Esophagus (tissue), 2 donors: ENCODE measurements around the gene RHBG. TPM values are rescaled to one million over a fixed set of nuclear protein-coding genes. Genes with fewer than 3 reads are reported as not detected.

Experiments used
- H3K27ac ChIP-seq, 2 donors: one replicate each; pipeline ENCODE4 v1.5.1; 2013; ENCODE audit warnings: low read depth in 2 of 2, mild to moderate bottlenecking in 2 of 2, inconsistent platforms in 1 of 2, low read length in 1 of 2, moderate library complexity in 1 of 2
- H3K27me3 ChIP-seq, 2 donors: one replicate each; pipeline ENCODE4 v1.6.1; 2013; ENCODE audit warnings: low read length in 2 of 2, control low read depth in 1 of 2, mild to moderate bottlenecking in 1 of 2; ENCODE audit not compliant: insufficient read depth in 2 of 2, control insufficient read depth in 1 of 2
- H3K36me3 ChIP-seq, 2 donors: one replicate each; pipeline ENCODE4 v1.6.1; 2013; ENCODE audit warnings: low read length in 1 of 2; ENCODE audit not compliant: control insufficient read depth in 2 of 2, insufficient read depth in 2 of 2
- H3K4me1 ChIP-seq, 2 donors: one replicate each; pipeline ENCODE4 v1.6.1; 2013; ENCODE audit warnings: low read length in 1 of 2; ENCODE audit not compliant: control insufficient read depth in 2 of 2, insufficient read depth in 2 of 2
- H3K4me3 ChIP-seq, 2 donors: one replicate each; pipeline ENCODE4 v1.5.1; 2013; ENCODE audit warnings: low read length in 2 of 2, mild to moderate bottlenecking in 2 of 2, low read depth in 1 of 2, moderate library complexity in 1 of 2
- H3K9me3 ChIP-seq, 2 donors: one replicate each; pipeline ENCODE4 v1.6.1; 2013; ENCODE audit warnings: mild to moderate bottlenecking in 2 of 2, low read depth in 1 of 2, low read length in 1 of 2, moderate library complexity in 1 of 2; ENCODE audit not compliant: control insufficient read depth in 2 of 2, insufficient read depth in 1 of 2
- WGBS, 2 donors: extraction: QIAGEN DNeasy Blood & Tissue Kit; methylation state at CpG; one replicate each; pipeline ENCODE4 v1.1.7; 2013; 5-methylcytosine and 5-hydroxymethylcytosine counted together
- polyA plus RNA-seq, 2 donors: library from polyadenylated mRNA; stranded (reverse); fragments of 200-250 nt; gene quantifications; one replicate each; pipeline ENCODE4 v1.2.3, GENCODE V29; 2013
- donor health status: healthy with polysubstance abuse.
- donor health status: Bipolar disorder and iron deficiency.

RHBG gene
- polyA plus RNA-seq, 2 donors, result 2.3 TPM

- Histone ChIP-seq H3K36me3 (no peaks in the 10 kb centered on the region), H3K4me1 (peaks cover 0 to 7% of the 10 kb centered on the region in 2 donors), H3K27ac (no peak overlapping the region), H3K4me3 (no peak overlapping the region), H3K27me3 (no peaks in the 10 kb centered on the region), H3K9me3 (no peaks in the 10 kb centered on the region)
- 47 to 56% methylated on average over 7 of the region's 7 CpGs for WGBS, 2 donors
Measured at GRCh38 chr1:156371553-156372264, 2.7 kb downstream of the RHBG start.

- no peaks in the 10 kb centered on the region for H3K36me3 ChIP-seq
Measured at GRCh38 chr1:156372265-156372586, 3.2 kb downstream of the RHBG start.

DNA sequence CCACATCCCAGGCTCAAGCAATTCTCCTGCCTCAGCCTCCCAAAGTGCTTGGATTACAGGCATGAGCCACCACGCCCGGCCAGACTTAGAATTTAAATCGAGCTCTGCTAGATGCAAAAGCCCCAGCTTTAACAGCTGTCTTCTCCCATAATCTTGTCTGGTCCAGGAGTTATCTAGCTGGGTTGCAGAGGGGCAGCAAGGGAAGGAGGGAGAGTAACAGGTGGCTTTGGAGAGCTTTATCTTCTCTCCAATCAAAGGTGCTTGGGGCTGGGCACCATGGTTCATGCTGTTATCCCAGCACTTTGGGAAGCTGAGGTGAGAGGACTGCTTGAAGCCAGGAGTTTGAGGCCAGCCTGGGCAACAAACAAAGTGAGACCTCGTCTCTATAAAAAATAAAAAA, 3.9 kb downstream of the RHBG start:
- 75 to 77% methylated on average over 4 of the region's 4 CpGs for WGBS, 2 donors
- Histone ChIP-seq H3K27ac (no peak overlapping the region), H3K27me3 (no peaks in the 10 kb centered on the region), H3K36me3 (no peaks in the 10 kb centered on the region), H3K4me3 (no peak overlapping the region), H3K4me1 (peaks cover 3 to 11% of the 10 kb centered on the region in 2 donors), H3K9me3 (no peaks in the 10 kb centered on the region)

More at GRCh38 chr1:156372265-156372586, 3.2 kb downstream of the RHBG start:
- Histone ChIP-seq H3K27ac (no peak overlapping the region), H3K9me3 (no peaks in the 10 kb centered on the region), H3K27me3 (no peaks in the 10 kb centered on the region), H3K4me3 (no peak overlapping the region), H3K4me1 (peaks cover under 1 to 7% of the 10 kb centered on the region in 2 donors)

DNA sequence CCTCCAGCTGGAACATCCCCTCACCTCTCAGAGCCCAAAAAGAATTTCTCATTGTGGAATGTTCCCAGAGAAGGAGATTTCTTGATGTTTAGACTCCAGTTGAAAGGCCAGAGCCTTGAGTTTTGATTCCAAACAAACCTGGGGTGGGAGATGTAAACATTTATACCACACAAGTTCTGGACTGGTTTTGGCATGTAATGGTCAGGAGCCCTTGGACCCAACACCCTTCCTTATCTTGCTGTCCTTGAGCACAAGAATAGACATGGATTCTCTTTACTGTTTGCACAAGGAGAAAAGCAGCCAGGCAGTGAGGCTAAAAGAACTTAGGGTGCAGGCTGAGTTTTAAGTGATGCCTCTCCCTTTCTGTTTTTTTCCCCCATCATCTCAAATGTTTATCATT, 4.5 kb downstream of the RHBG start:
- Histone ChIP-seq H3K4me3 (no peak overlapping the region), H3K27ac (no peak overlapping the region), H3K36me3 (no peaks in the 10 kb centered on the region), H3K9me3 (no peaks in the 10 kb centered on the region), H3K27me3 (no peaks in the 10 kb centered on the region), H3K4me1 (peaks cover 3 to 11% of the 10 kb centered on the region in 2 donors)

DNA sequence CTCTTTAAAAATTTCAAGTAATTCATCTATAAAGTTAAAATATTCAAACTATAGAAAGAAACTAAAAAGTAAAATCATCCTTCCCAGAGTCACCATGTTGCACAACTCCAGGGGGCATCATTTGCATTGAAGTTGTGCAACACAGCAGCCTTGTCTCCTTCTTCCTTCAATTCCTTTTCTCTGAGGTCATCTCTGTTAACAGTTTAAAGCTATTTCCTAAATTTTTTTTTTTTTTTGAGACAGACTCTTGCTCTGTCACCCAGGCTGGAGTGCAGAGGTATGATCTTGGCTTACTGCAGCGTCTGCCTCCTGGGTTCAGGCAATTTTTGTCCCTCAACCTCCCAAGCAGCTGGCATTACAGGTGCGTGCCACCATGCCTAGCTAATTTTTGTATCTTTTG, 7.1 kb downstream of the RHBG start:
- Histone ChIP-seq H3K36me3 (no peaks in the 10 kb centered on the region), H3K9me3 (no peaks in the 10 kb centered on the region), H3K4me1 (peaks cover 3 to 4% of the 10 kb centered on the region in 2 donors), H3K4me3 (no peak overlapping the region), H3K27me3 (no peaks in the 10 kb centered on the region), H3K27ac (no peak overlapping the region)
- 89 to 92% methylated on average over 2 of the region's 2 CpGs for WGBS, 2 donors

- H3K9me3 ChIP-seq, result no peaks in the 10 kb centered on the region
- peak overlapping the region in 1 of 2 donors; percentile 48 for H3K27ac ChIP-seq
- H3K27me3 ChIP-seq, result no peaks in the 10 kb centered on the region
- no peaks in the 10 kb centered on the region for H3K36me3 ChIP-seq
- 77 to 78% methylated on average over 20 of the region's 20 CpGs for WGBS, 2 donors
- no peak overlapping the region for H3K4me3 ChIP-seq
- H3K4me1 ChIP-seq, result peaks cover 3 to 4% of the 10 kb centered on the region in 2 donors
Measured at GRCh38 chr1:156376958-156377919, 8.2 kb downstream of the RHBG start.

GRCh38 chr1:156378557-156378956, 9.5 kb downstream of the RHBG start:
- Histone ChIP-seq H3K27ac (no peak overlapping the region), H3K4me3 (no peak overlapping the region), H3K27me3 (no peaks in the 10 kb centered on the region), H3K36me3 (no peaks in the 10 kb centered on the region), H3K9me3 (no peaks in the 10 kb centered on the region), H3K4me1 (peaks cover 3 to 4% of the 10 kb centered on the region in 2 donors)
- WGBS, 2 donors, result 64 to 86% methylated on average over 6 of the region's 6 CpGs

DNA sequence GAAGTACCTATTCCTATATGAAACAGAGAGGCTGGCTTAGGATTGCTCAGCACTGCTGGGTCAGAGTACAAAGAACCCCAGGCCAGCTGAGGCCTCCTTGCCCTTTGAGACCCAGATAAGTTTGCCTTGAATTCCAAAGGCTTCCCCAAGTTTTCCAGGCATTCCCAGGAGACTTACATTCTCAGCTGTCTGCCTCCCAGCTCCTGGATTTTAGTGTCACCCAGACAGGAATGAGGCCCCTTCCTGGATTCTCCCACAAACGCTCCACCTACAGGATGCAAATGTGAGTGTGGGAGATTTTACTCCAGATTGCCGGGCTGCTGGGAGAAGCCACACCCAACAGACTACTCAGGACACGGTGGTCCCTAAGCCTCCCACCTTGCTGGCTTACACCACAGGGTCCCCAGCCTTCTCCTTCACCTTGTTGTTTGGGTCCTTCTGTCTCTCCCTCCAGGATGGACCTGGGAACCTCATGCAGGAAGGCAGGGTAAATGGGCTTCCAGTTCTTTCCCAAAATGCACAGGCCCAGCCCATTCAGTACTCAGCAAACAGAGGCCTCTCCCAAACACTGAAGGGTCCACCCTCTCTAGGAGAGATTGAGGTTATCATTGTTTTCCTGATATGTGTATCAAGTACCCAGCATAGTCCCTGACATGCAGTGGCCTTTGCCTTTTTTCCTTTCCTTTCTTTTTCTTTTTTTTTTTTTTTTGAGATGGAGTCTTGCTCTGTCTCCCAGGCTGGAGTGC, 10.6 kb downstream of the RHBG start:
- H3K27ac ChIP-seq, result no peak overlapping the region
- no peaks in the 10 kb centered on the region for H3K27me3 ChIP-seq
- no peak overlapping the region for H3K4me3 ChIP-seq
- no peaks in the 10 kb centered on the region for H3K36me3 ChIP-seq
- peaks cover 3 to 4% of the 10 kb centered on the region in 2 donors for H3K4me1 ChIP-seq
- 46 to 56% methylated on average over 3 of the region's 3 CpGs for WGBS, 2 donors
- no peaks in the 10 kb centered on the region for H3K9me3 ChIP-seq

- Histone ChIP-seq H3K9me3 (no peaks in the 10 kb centered on the region), H3K4me3 (no peak overlapping the region), H3K27ac (no peak overlapping the region), H3K36me3 (no peaks in the 10 kb centered on the region), H3K4me1 (peaks cover 0 to 3% of the 10 kb centered on the region in 2 donors), H3K27me3 (no peaks in the 10 kb centered on the region)
- 64 to 73% methylated on average over 7 of the region's 7 CpGs for WGBS, 2 donors
Measured at GRCh38 chr1:156382561-156382960, 13.6 kb downstream of the RHBG start.
